ENCODE results near the gene TRPM2.
"Not testable (repeated sequence)": the region's sequence is repeated elsewhere in the genome, so short reads cannot be mapped to it uniquely, and the experiment has no call there.

Gene TRPM2

DNA sequence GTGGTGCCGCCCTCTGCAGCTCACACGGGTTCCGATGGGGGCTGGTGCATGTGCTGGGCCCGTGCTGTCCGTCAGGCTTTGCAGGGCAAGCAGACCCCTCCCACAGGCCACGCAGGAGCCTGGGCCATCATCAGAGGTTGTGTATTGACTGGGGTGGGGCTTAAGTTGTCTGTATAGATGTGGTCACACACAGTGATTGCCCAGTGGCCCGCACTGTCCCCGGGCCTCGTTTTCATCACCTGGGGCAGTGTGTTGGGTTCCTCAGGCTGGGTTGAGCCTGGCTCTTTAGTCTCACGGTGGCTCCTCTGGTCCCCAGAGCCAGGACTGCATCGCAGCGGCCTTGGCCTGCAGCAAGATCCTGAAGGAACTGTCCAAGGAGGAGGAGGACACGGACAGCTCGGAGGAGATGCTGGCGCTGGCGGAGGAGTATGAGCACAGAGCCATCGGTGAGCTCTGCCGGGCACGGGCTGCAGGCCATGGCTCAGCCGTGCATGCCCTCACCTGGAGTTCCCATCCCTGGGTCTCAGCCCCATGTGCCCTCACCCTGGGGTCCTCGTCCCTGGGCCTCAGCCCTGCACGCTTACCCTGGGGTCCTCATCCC lies 44.1 kb downstream of the TRPM2 start:
- no peak for DNase-seq (ENCODE audit: low read depth in 3 of 3)

DNA sequence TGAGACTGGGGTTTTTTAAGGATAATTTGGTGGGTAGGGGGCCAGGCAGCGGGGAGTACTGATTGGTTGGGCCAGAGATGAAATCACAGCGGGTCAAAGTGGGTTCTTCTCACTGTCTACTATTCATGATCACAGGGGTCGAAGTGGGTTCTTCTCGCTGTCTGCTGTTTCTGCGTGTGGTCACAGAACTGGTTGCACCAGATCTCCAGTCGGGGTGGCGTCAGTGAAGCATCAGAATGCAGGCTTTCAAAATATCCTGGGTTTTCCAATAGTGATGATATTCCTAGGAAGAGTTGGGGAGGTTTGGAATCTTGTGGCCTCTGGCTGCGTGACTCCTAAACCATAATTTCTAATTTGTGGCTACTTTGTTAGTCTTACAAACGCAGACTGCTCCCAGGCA lies 45.1 kb downstream of the TRPM2 start:
- no peak for DNase-seq (ENCODE audit: low read depth in 3 of 3)

DNA sequence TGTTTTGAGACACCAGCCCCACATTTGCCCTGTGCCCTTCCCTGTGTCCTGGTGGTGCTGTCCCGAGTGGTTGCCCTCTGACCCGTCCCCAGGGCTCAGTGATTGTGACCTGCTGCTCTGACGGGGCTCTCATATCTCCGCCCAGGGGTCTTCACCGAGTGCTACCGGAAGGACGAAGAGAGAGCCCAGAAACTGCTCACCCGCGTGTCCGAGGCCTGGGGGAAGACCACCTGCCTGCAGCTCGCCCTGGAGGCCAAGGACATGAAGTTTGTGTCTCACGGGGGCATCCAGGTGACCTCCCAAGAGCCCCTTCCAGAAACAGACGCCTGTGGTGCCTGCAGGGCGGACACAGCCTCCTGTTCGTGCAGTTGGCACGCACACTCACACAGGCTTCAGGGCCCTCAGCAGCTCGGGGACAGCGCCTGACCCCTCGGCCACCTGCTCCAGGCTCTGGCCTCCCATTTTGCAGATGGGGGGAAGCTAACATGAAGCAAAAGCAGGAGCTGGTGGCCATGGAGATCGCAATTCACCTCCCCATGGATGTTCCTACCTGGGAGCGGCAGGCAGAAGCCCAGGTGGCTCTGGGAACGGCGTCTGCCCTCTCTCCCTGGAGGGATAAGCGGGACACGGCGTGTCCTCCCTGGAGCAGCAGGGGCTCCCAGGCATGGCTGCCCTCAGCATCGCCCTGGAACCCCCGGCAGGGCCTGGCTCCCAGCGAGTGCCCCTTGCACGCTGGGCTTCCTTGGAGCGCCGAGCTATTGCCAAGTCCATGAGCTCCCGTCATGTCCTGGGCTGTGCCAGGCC lies 45.9 kb downstream of the TRPM2 start:
- no peak for DNase-seq (ENCODE audit: low read depth in 3 of 3)

DNA sequence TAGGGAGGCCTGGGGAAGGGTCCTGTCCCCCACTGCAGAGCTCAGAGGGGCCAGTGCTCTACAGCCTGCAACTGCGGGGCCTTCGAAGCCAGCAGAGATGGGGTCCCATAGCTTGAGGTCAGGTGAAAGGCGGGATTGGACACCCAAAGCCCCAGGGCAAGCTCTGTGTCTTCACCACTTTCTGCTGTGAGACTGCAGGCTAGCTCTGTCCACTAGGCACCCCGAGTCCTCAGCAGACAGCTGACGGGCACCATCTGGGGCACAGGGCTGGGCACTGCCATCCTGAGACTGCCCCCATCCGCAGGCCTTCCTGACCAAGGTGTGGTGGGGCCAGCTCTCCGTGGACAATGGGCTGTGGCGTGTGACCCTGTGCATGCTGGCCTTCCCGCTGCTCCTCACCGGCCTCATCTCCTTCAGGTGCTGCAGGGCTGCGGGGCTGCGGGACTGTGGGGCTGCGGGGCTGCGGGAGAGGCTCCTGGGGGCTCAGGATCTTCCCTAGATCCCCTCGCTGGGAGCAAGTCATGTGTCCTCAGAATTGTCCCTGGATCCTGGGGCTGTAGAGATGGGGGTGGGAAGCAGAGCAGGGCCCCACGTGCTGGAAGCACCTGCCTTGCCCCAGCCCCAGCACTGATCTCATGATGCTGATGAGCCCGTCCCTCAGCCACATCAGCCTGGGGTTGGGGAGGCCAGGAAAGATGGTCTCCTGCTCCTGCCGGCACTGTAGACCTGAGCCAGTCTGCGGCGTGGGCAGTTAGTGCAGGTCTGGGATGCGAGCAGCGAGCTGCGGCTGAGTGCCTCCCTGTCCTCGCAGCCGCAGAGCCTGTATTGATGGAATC lies 46.8 kb downstream of the TRPM2 start:
- DNase-seq (ENCODE audit: low read depth in 3 of 3), result no peak

DNA sequence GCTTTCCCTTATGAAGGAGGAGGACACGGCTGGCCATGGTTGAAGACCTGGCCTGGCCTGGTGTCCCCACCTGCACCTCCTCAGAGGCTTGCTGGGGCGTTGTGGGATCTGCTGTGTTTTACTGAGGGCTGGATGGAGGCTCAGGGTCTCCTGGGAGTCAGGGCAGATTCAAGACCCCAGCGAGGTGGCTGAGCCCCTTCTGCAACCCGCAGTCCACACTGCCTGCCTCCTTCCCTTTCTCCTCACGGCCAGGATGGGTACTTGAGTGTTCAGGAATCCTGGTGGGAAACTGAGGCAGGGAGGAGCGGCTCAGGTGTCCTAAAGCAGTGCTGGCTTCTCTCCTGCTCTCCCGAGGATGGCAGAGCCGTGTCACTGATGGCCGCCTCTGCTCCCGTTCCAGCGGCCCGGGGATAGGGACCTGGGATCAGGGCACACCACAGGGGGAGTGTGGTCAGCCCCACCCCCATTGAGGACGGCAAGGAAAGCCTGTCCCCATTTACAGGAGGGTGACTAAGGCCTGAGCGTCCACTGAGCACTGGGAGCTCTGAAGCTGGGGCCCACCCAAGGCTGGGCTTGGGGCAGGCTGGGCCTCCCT lies 47.5 kb downstream of the TRPM2 start:
- no peak for DNase-seq (ENCODE audit: low read depth in 3 of 3)

DNA sequence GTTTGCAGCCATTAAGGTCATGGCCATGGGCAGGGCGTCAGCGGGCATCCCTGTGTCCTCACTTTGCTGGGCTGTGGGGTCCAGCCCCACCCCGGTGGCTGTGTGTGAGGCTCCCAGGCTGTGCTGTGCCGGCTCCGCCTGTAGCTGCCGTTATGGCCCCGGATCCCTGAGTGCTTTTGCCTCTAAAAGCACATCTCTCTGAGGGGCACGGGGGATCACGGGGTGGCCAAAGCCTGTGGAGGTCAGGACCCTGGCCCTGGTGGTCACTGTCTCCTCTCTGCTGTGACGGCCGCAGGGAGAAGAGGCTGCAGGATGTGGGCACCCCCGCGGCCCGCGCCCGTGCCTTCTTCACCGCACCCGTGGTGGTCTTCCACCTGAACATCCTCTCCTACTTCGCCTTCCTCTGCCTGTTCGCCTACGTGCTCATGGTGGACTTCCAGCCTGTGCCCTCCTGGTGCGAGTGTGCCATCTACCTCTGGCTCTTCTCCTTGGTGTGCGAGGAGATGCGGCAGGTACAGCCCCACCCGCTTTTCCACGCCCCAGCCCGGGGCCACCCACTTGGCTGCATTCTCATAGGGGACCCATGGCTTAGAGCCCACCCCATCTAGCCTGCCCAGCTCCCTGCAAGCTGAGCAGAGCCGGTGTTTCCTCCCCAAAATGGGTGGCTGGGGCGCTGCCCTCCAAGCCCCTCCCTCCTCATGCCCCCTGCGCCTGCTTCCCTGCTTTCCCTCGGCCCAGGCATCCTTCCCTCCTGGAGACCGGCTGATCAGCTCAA lies 48.2 kb downstream of the TRPM2 start:
- DNase-seq (ENCODE audit: low read depth in 3 of 3), result no peak

DNA sequence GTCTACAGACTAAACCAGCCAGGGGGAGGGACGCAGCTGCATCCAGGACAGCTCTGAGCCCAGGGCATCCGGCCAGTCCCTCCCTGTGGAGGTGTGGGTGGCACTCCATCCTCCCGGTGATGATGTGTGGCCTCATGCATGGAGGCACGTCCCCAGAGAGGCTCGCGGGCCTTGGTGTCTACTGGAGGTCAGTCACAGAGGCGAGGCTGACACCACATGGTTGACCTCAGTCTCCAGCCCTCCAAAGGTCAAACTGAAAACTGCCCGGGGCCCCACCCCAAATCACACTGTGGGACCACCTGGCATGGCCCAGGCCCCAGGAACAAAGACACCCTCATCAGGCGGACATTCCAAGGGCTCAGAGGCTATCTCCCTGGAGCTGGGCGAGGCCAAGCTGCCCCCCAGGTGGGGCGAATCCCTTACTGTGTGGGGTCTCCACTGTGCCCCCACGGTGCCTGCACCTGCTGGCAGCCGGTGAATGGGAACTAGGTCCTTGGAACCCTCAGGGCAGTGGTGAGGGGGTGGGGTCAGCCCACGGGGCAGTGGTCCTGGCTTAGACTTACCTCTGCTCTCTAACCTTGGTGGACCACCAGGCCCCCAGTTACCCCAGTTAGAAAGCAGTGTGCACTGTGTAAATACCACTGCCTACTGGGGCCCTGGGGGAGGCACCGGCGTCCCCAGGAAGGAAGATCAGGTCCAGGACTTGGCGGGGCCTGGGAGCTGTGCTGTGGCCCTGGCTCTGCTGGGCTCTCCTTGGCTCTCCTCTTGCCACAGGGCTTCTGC lies 49.1 kb downstream of the TRPM2 start:
- no peak for DNase-seq (ENCODE audit: low read depth in 3 of 3)

DNA sequence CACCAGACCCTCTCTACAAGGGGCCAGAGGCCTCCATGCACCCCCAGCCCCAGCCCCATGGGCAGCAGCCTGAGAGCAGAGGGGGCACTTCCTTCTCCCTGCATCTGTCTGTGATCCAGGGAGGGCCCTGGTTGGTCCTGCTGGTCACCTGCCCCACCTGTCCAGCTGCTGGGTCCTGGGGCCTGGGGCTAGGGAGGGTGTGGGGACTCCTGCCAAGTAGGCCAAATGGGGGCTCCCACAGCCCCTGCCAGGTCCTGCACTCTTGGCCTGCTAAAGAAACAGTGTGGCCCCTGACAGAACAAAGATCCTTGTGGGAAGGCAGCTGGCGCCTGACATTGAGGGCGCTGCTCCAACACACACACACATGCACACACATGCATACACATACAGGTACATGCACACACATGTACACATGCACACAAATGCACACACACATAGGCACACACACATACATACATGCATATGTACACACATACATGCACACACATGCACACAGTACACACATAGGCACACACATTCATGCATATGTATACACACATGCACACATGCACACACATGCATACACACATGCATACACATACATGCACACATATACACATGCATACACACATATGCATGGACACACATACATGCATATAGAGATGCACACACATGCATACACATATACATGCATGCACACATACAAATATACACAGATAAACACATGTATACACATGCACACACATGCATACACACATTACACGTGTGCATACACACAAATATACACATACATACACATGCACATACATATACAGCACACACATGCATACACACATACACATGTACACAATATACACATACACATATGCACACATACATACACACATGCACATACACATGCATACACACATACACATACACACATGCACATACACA lies 49.9 kb downstream of the TRPM2 start:
- no peak for DNase-seq (ENCODE audit: low read depth in 3 of 3)

DNA sequence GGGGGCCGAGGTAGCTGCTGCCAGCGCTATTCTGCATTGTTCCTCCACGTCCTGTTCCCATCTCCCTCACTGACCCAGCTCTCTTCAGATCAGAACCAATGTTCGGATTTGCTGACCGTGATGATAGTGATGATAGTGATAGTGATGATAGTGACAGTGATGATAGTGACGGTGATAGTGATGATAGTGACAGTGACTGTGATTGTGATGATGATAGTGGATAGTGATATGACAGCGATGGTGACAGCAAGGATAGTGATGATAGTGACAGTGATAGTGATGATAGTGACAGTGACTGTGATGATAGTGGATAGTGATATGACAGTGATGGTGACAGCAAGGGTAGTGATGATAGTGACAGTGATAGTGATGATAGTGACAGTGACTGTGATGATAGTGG lies 51.1 kb downstream of the TRPM2 start:
- DNase-seq (ENCODE audit: low read depth in 3 of 3), result not testable (repeated sequence)

DNA sequence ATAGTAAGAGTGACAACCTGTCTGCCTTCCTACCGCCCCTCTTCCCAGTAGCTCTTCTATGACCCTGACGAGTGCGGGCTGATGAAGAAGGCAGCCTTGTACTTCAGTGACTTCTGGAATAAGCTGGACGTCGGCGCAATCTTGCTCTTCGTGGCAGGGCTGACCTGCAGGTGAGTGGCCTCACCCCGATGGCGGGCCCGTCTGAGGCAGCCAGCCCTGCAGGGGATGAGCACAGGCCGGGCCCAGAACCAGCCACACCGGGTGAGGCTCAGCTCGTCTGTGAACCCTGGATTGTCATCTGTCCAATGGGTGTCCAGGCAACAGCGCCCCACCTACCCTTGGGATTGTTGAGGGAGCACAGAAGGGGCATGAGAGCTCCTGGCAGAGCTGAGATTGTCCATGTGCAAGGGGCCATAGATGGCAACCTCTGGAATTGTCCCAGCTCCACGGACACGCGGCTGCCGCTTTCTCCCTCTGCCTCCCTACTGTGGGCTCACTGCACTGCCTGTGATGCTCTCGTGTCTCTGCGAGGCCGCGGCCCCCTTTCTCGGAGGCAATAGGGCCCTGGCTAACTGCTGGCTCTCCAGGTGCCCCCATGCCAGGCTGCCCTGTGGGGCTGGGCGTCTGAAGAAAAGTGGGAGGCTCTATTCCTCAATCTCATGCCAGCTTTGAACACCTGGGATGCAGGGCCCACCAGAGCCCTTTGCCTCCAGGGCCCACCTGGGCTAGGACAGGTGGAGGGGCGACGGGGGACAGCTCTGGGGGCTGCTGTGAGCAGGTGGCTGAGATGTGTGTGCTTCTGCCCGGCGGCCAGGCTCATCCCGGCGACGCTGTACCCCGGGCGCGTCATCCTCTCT lies 51.9 kb downstream of the TRPM2 start:
- DNase-seq (ENCODE audit: low read depth in 3 of 3), result no peak

DNA sequence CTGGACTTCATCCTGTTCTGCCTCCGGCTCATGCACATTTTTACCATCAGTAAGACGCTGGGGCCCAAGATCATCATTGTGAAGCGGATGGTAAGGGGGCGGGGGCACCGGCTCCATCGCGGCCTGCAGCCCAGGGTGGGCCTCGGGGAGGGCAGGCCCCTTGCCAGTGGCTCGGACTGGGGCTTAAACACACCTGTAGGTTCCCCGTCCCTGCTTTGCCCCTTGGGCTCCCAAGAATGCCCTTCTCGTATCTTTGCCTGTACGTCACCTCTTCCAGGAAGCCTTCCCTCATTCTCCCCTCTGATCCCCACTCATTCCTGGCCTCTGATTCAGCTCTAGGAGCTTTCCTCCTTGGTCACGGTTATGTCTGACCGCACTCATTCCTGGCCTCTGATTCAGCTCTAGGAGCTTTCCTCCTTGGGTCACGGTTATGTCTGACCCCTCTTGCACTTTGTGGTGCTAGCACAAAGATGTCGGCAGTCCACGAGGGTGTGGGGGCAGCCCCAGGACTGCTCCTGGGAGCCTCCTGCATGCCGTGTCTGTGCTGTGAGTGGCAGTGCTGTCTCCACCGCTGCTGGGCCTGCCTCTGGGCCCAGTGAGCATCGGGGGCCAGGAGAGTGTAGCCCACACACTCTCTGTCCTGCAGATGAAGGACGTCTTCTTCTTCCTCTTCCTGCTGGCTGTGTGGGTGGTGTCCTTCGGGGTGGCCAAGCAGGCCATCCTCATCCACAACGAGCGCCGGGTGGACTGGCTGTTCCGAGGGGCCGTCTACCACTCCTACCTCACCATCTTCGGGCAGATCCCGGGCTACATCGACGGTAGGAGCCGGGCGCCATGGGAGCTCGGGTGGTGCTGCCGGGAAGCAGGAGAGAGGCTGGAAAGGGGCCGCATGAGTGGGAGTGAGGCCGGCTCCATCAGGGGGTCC lies 52.8 kb downstream of the TRPM2 start:
- DNase-seq (ENCODE audit: low read depth in 3 of 3), result no peak

DNA sequence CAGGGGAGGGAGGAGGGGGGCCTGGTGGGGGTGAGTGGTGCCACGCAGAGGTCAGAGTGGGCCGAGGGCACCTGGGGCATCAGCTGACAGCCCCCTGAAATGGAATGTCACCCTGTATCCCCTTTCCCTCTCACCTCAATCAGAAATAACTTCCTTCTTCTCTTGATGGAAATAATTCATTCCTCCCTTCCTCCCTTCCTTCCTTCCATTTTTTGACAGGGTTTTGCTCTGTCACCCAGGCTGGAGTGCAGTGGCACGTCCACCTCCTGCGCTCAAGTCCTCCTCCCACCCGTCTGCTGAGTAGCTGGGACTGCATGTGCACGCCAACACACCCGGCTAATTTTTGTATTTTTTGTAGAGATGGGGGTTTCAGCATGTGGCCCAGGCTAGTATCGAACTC lies 53.5 kb downstream of the TRPM2 start:
- no peak for DNase-seq (ENCODE audit: low read depth in 3 of 3)

DNA sequence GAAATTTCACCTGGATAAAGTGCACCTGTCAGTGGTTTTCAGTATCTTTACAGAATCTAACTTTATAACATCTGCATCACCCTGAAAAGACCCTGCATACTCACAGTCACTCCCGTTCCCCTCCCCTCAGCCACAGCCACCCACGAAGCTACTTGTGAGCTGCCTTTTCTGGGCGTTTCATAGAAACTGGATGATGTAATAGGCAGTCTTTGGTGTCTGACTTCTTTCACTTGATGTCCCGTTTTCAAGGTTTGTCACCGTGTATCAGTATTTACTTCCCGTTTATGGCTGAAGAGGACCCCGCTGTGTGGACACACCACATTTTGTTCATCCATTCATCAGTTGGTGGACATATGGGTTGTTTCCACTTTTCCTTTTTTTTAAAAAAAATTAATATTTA lies 54.1 kb downstream of the TRPM2 start:
- peak in 2 of 3 donors; percentile 12 to 18 for DNase-seq (ENCODE audit: low read depth in 3 of 3)

DNA sequence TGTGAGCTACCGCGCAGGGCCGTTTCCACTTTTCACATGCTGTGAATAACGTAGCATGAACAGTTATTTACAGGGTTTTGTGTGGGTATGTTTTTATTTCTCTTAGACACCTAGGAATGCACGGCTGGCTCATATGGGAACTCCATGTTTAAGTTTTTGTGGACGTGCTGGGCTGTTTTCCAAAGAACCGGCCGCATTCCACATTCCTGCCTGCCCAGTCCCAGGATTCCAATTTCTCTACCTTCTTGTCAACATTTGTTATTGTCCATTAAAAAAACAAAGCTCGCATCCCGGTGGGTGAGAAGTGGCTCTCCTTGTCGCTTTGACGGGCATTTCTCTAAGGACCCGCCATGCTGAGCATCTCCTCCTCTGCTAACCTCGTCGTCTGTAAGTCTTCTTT lies 54.8 kb downstream of the TRPM2 start:
- DNase-seq (ENCODE audit: low read depth in 3 of 3), result no peak

DNA sequence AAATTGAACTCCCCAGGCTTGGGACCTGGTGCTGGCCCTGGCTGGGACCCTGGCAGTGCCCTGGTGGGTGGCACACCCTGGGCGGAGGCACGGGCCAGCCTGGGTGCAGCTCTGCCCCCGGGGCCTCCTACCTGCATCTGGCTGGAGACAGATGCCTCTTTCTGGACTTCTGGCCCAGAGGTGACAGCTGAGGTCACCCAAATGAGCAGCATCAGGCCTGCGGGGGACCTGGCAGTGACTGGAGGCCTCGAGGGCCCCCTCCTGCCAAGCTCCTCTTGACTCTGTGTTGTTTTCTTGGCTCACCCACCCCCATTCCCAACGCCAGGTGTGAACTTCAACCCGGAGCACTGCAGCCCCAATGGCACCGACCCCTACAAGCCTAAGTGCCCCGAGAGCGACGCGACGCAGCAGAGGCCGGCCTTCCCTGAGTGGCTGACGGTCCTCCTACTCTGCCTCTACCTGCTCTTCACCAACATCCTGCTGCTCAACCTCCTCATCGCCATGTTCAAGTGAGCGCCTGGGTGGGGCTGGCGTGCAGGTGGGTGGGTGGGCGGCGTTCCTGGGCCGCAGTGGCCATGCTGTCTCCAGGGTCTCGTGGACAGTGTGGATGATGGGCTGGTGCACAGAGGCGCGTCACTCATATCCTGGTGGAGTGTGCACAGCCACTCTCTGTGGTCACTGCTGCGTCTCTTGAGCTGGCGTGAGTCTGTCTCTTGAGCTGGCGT lies 60.3 kb downstream of the TRPM2 start:
- no peak for DNase-seq (ENCODE audit: low read depth in 3 of 3)

DNA sequence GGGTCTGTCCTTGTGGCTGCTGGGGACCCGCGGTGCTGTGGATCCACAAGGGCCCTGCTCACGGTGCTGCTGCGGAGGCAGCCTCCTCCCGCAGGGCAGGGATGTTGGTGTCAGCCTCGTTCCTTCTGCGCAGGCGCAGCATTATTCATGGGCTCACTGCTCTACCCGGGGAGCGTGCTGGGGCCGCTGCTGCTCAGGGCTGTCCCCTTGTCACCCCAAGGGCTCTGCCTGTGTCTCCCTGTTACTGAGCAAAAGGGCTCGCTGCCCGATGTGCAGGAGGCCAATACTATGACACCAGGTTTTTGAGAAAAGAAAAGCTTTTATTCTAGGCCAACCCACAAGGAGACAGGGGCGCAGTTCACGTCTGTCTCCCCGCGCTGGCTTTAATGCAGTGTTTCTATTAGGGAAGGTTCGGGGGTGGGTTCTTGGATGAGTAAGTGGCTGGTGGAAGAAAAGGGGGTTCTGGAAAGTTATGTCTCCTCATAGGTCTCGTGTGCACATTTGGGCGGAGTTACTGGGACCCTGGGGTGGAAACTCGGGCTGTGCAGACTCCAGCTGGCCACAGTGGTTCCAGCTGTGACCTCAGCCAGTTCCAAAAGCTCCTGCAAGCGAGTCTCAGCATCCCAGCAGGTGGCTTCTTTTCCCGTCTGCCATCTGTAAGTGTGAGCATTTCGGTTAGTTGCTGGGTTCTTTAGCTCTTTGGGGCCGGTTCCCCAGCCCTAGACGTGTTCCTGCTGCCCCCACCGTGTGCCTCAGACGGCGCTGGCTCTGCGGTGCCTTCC lies 61.1 kb downstream of the TRPM2 start:
- no peak for DNase-seq (ENCODE audit: low read depth in 3 of 3)

Measured in stimulated activated CD4-positive, alpha-beta T cell treated with anti-CD3 and anti-CD28 coated beads, TNF-alpha, amount 100 ng/mL, for 48 hours (primary cell).